ENCODE measurements around the gene LYSMD4.
A peak's percentile ranks its signal among the peaks of the same experiment; 100 is the strongest.
"Not testable (repeated sequence)": the region's sequence is repeated elsewhere in the genome, so short reads cannot be mapped to it uniquely, and the experiment has no call there.

The LYSMD4 gene

GRCh38 chr15:99749386-99749785 lies 16.1 kb upstream of the LYSMD4 start:
- H3K4me3 ChIP-seq: no peak overlapping the region
- H3K27me3 ChIP-seq: no peaks in the 10 kb centered on the region
- no peak overlapping the region for H3K9ac ChIP-seq
- H3K27ac ChIP-seq: no peak overlapping the region
- H3K4me2 ChIP-seq: no peak overlapping the region
- no peaks in the 10 kb centered on the region for H3K9me3 ChIP-seq
- no peaks in the 10 kb centered on the region for H3K36me3 ChIP-seq
- TF ChIP-seq Cebpa-rat (IDR thresholded peaks at IDR 0.05): no peak
- peaks cover 15% of the 10 kb centered on the region for H3K4me1 ChIP-seq
- no peaks in the 10 kb centered on the region for H4K20me1 ChIP-seq

GRCh38 chr15:99745370-99746086 lies 12.3 kb upstream of the LYSMD4 start:
- Histone ChIP-seq H3K36me3 (no peaks in the 10 kb centered on the region), H3K4me3 (no peak overlapping the region), H4K20me1 (no peaks in the 10 kb centered on the region), H3K4me2 (no peak overlapping the region), H3K27ac (no peak overlapping the region), H3K9me3 (no peaks in the 10 kb centered on the region), H3K9ac (no peak overlapping the region), H3K27me3 (no peaks in the 10 kb centered on the region), H3K4me1 (no peaks in the 10 kb centered on the region)
- TF ChIP-seq Cebpa-rat (IDR thresholded peaks at IDR 0.05): no peak

- Histone ChIP-seq H3K4me1 (no peaks in the 10 kb centered on the region), H3K36me3 (0 out of 2 replicates have a peak, but pooled peaks cover 2% of the 10 kb centered on the region), H3K9ac (no peak overlapping the region), H4K20me1 (no peaks in the 10 kb centered on the region), H3K27ac (no peak overlapping the region), H3K9me3 (no peaks in the 10 kb centered on the region), H3K27me3 (no peaks in the 10 kb centered on the region), H3K4me2 (no peak overlapping the region), H3K4me3 (no peak overlapping the region)
- no peak for TF ChIP-seq Cebpa-rat (IDR thresholded peaks at IDR 0.05)
Observed at GRCh38 chr15:99744142-99744541, 10.9 kb upstream of the LYSMD4 start.

GRCh38 chr15:99741835-99742234 lies 8.6 kb upstream of the LYSMD4 start:
- Histone ChIP-seq H4K20me1 (no peaks in the 10 kb centered on the region), H3K27me3 (no peaks in the 10 kb centered on the region), H3K9me3 (no peaks in the 10 kb centered on the region), H3K4me1 (no peaks in the 10 kb centered on the region), H3K4me2 (no peak overlapping the region), H3K27ac (no peak overlapping the region), H3K36me3 (peaks cover 13% of the 10 kb centered on the region; the same call in 1 of the 2 replicates), H3K4me3 (no peak overlapping the region), H3K9ac (no peak overlapping the region)
- TF ChIP-seq Cebpa-rat (IDR thresholded peaks at IDR 0.05): no peak

GRCh38 chr15:99738021-99738847 lies 5.0 kb upstream of the LYSMD4 start:
- no peaks in the 10 kb centered on the region for H4K20me1 ChIP-seq
- no peaks in the 10 kb centered on the region for H3K9me3 ChIP-seq
- TF ChIP-seq Cebpa-rat (IDR thresholded peaks at IDR 0.05): no peak
- no peak overlapping the region for H3K4me2 ChIP-seq
- peaks cover 13% of the 10 kb centered on the region; the same call in 1 of the 2 replicates for H3K36me3 ChIP-seq
- H3K27ac ChIP-seq: no peak overlapping the region
- H3K27me3 ChIP-seq: no peaks in the 10 kb centered on the region
- H3K9ac ChIP-seq: no peak overlapping the region
- H3K4me3 ChIP-seq: no peak overlapping the region
- H3K4me1 ChIP-seq: peaks cover 5% of the 10 kb centered on the region; the same call in 1 of the 2 replicates

- no peak overlapping the region for H3K27ac ChIP-seq
- peaks cover 13% of the 10 kb centered on the region for H4K20me1 ChIP-seq
- peaks cover 18% of the 10 kb centered on the region for H3K4me1 ChIP-seq
- no peaks in the 10 kb centered on the region for H3K9me3 ChIP-seq
- H3K36me3 ChIP-seq: peaks cover 13% of the 10 kb centered on the region; the same call in 1 of the 2 replicates
- no peak overlapping the region for H3K4me3 ChIP-seq
- peaks cover 14% of the 10 kb centered on the region for H3K27me3 ChIP-seq
- no peak overlapping the region for H3K4me2 ChIP-seq
- no peak for TF ChIP-seq Cebpa-rat (IDR thresholded peaks at IDR 0.05)
- no peak overlapping the region for H3K9ac ChIP-seq
Observed at GRCh38 chr15:99736702-99737101, 3.5 kb upstream of the LYSMD4 start.

GRCh38 chr15:99735868-99736267 lies 2.6 kb upstream of the LYSMD4 start:
- H3K27me3 ChIP-seq: peaks cover 22% of the 10 kb centered on the region
- H4K20me1 ChIP-seq: peaks cover 21% of the 10 kb centered on the region
- H3K9me3 ChIP-seq: no peaks in the 10 kb centered on the region
- H3K4me2 ChIP-seq: no peak overlapping the region
- H3K4me3 ChIP-seq: no peak overlapping the region
- H3K36me3 ChIP-seq: peaks cover 13% of the 10 kb centered on the region; the same call in 1 of the 2 replicates
- H3K4me1 ChIP-seq: peaks cover 26% of the 10 kb centered on the region
- TF ChIP-seq Cebpa-rat (IDR thresholded peaks at IDR 0.05): no peak
- H3K27ac ChIP-seq: no peak overlapping the region
- H3K9ac ChIP-seq: no peak overlapping the region

GRCh38 chr15:99734575-99734974 lies 1.3 kb upstream of the LYSMD4 start:
- Histone ChIP-seq H3K27ac (no peak overlapping the region), H3K9ac (no peak overlapping the region), H3K4me1 (peaks cover 39% of the 10 kb centered on the region), H3K4me3 (no peak overlapping the region), H3K27me3 (peaks cover 25% of the 10 kb centered on the region), H3K4me2 (no peak overlapping the region), H3K9me3 (no peaks in the 10 kb centered on the region), H3K36me3 (peaks cover 13% of the 10 kb centered on the region; the same call in 1 of the 2 replicates), H4K20me1 (peaks cover 29% of the 10 kb centered on the region)
- TF ChIP-seq Cebpa-rat (IDR thresholded peaks at IDR 0.05): no peak

- H3K4me1 ChIP-seq: peaks cover 45% of the 10 kb centered on the region
- peaks cover 25% of the 10 kb centered on the region for H3K27me3 ChIP-seq
- peak overlapping the region; percentile 93 for H3K4me2 ChIP-seq
- H3K4me3 ChIP-seq: peak overlapping the region; percentile 90
- H3K9ac ChIP-seq: peak overlapping the region; percentile 75
- H3K9me3 ChIP-seq: not testable (repeated sequence)
- peak overlapping the region; percentile 81 for H3K27ac ChIP-seq
- H3K36me3 ChIP-seq: peaks cover 13% of the 10 kb centered on the region; the same call in 1 of the 2 replicates
- peaks cover 29% of the 10 kb centered on the region for H4K20me1 ChIP-seq
Observed at GRCh38 chr15:99734040-99734291, 729 bp upstream of the LYSMD4 start.

- peak overlapping the region; percentile 74 for H3K9ac ChIP-seq
- H3K27ac ChIP-seq: peak overlapping the region; percentile 73
- H3K4me3 ChIP-seq: peak overlapping the region; percentile 90
- TF ChIP-seq Cebpa-rat (IDR thresholded peaks at IDR 0.05): no peak
- peaks cover 19% of the 10 kb centered on the region for H3K36me3 ChIP-seq
- peaks cover 57% of the 10 kb centered on the region for H3K4me1 ChIP-seq
- peaks cover 29% of the 10 kb centered on the region for H4K20me1 ChIP-seq
- H3K4me2 ChIP-seq: peak overlapping the region; percentile 100
- no peaks in the 10 kb centered on the region for H3K9me3 ChIP-seq
- H3K27me3 ChIP-seq: peaks cover 25% of the 10 kb centered on the region
Observed at GRCh38 chr15:99732751-99733267, 428 bp downstream of the LYSMD4 start.

Measured in BLaER1 (cell line).